ENCODE measurements around the gene DBR1.
"Not testable (repeated sequence)": the region's sequence is repeated elsewhere in the genome, so short reads cannot be mapped to it uniquely, and the experiment has no call there.

The DBR1 gene

GRCh38 chr3:138186803-138187295, 12.1 kb upstream of the DBR1 start:
- DNase-seq: no peak

GRCh38 chr3:138186221-138186620, 11.5 kb upstream of the DBR1 start:
- no peak for DNase-seq

GRCh38 chr3:138184994-138185393, 10.3 kb upstream of the DBR1 start:
- no peak for DNase-seq

- DNase-seq: no peak
These were observed 5.8 kb upstream of the DBR1 start for GRCh38 chr3:138180375-138181029.

- DNase-seq: no peak
These were observed 826 bp downstream of the DBR1 start for GRCh38 chr3:138173769-138174420.

- no peak for DNase-seq
These were observed 2.1 kb downstream of the DBR1 start for GRCh38 chr3:138172625-138173024.

- no peak for DNase-seq
These were observed 9.7 kb downstream of the DBR1 start for GRCh38 chr3:138165061-138165460.

GRCh38 chr3:138157743-138158142, 17.0 kb downstream of the DBR1 start:
- no peak for DNase-seq

- DNase-seq: no peak
These were observed 20.2 kb downstream of the DBR1 start for GRCh38 chr3:138154534-138154933.

GRCh38 chr3:138148503-138148902, 26.2 kb downstream of the DBR1 start:
- DNase-seq: no peak

GRCh38 chr3:138142181-138142580, 32.5 kb downstream of the DBR1 start:
- not testable (repeated sequence) for DNase-seq

GRCh38 chr3:138140940-138141339, 33.8 kb downstream of the DBR1 start:
- no peak for DNase-seq

- DNase-seq: no peak
These were observed 35.0 kb downstream of the DBR1 start for GRCh38 chr3:138139691-138140090.

GRCh38 chr3:138137861-138138260, 36.9 kb downstream of the DBR1 start:
- DNase-seq: no peak

GRCh38 chr3:138136201-138136600, 38.5 kb downstream of the DBR1 start:
- DNase-seq: no peak

GRCh38 chr3:138135833-138136194, 38.9 kb downstream of the DBR1 start:
- DNase-seq: no peak

GRCh38 chr3:138135146-138135832, 39.4 kb downstream of the DBR1 start:
- no peak for DNase-seq

- DNase-seq: no peak
These were observed 42.5 kb downstream of the DBR1 start, which contains the start of gene A4GNT for GRCh38 chr3:138132239-138132638. Gene A4GNT, minus strand, starts transcription at chr3:138132390. Its CDS starts 1,134 bp downstream, at chr3:138131256.

- no peak for DNase-seq
These were observed 46.9 kb downstream of the DBR1 start for GRCh38 chr3:138127636-138128365.

GRCh38 chr3:138125548-138126221, 49.0 kb downstream of the DBR1 start:
- DNase-seq: no peak

GRCh38 chr3:138124706-138125355, 49.9 kb downstream of the DBR1 start:
- DNase-seq: peak; percentile 18

- DNase-seq: no peak
These were observed 50.5 kb downstream of the DBR1 start for GRCh38 chr3:138124188-138124587.
